GM18868 (cell line): Measurements from ENCODE around the gene MYO3B.
A peak's percentile ranks its signal among the peaks of the same experiment; 100 is the strongest.
"Not testable (repeated sequence)": the region's sequence is repeated elsewhere in the genome, so short reads cannot be mapped to it uniquely, and the experiment has no call there.

Experiments used
- ATAC-seq: cut with Tn5 transposase; IDR thresholded peaks from one replicate; pipeline ENCODE4 v1.9.1; 2021; ENCODE audit warnings: mild to moderate bottlenecking, moderate library complexity; ENCODE audit not compliant: unreplicated experiment

MYO3B gene

DNA sequence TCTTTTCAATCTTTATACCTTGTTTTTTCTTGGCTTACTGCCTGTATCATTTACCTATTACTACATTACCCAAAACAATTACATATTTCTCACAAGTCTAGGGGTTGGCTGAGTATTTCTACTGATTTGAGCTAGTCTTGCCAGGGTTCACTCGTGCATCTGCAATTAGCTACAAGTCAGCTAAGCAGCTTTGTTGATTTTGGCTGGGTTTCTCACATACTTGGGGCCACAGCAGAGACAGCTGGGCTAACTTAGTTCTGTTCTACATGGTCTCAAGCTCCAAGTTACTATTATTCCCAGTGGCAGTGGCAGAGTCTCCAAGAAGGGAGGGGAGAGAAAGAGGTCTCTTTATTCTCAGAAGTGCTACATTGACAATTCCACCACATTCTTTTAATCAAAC, 482.5 kb downstream of the MYO3B start:
- ATAC-seq = no peak

- ATAC-seq = no peak
Measured at GRCh38 chr2:170665743-170666142, 487.8 kb downstream of the MYO3B start.

DNA sequence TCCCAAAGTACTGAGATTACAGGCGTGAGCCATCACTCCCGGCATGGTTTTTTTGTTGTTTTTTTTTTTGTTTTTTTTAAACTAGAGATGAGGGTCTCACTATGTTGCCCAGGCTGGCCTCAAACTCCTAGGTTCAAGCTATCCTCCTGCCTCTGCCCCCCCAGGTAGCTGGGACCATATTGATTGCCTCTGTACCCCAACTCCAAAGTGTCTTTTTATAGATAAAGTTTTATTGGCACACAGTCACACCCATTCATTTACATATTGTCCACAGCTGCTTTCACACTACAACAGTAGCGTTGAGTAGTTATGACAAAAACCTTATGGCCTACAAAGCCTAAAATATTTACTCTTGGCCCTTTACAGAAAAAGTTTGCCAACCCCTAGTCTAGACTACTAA, 492.0 kb downstream of the MYO3B start:
- ATAC-seq = no peak

DNA sequence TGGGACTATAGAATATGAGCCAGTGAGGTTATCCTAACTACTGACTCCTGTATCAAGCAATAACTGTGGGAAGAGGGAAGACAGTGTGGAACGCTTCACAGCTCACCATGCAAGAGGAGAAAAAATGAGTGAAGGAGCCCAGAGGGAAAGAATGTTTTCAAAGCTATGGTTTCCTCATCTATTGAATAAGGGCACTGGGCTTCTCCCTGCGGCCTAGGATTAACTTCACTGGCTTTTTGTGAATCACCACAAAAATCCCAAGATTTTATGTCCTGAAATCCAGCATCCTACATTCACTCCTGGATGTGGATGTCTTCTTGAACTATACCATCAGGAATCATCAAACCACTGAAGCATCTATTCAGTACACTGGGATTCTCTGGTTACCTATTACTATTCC, 492.7 kb downstream of the MYO3B start:
- ATAC-seq = no peak

- no peak for ATAC-seq
Measured at GRCh38 chr2:170671079-170671478, 493.1 kb downstream of the MYO3B start.

GRCh38 chr2:170674282-170674681, 496.3 kb downstream of the MYO3B start:
- not testable (repeated sequence) for ATAC-seq

GRCh38 chr2:170675701-170676100, 497.8 kb downstream of the MYO3B start:
- ATAC-seq = no peak

DNA sequence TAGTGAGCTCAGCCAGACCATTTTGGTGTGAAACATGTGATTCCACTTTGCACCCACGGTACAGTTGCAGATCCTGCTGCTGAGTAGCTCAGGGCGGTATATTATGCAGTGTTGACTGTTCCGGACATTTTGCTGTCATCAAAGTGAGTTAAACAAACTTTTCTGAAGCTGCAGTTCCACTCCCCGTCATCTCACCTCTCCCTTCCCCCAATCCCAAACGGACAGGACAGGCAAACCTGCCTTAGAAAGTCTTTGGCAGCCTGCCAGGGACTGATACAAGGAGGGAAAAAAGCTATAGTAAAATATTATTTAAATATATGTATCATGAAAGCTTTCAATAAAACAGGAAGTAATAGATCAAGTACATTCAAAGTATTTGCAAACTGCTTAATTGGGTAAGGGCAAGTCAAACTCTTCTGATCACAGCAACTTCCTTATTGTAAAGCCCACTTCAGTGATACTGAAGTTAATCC, 501.7 kb downstream of the MYO3B start:
- ATAC-seq = no peak

- peak; percentile 82 for ATAC-seq
Measured at GRCh38 chr2:170680172-170680941, 502.4 kb downstream of the MYO3B start.

GRCh38 chr2:170681311-170681710, 503.4 kb downstream of the MYO3B start:
- ATAC-seq = no peak

GRCh38 chr2:170685591-170685990, 507.6 kb downstream of the MYO3B start:
- ATAC-seq = no peak

DNA sequence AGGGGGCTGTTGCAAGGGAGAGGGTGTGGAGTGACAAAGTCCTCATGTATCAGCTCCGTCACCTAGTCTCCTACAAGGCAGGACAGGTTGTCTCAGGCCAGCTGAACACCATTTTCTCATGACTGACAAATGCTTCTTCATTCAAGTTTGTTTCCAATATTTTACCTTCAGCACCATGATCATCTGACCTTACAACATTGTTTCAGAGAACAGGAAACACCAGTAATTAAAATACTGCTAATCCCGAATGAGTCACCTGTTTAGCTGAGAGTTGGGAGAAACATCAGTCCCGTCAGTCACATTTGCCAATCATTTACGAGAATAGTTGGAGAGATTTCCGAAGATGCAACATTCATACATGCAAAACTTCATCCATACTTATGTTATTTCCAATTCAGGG, 511.5 kb downstream of the MYO3B start:
- no peak for ATAC-seq

DNA sequence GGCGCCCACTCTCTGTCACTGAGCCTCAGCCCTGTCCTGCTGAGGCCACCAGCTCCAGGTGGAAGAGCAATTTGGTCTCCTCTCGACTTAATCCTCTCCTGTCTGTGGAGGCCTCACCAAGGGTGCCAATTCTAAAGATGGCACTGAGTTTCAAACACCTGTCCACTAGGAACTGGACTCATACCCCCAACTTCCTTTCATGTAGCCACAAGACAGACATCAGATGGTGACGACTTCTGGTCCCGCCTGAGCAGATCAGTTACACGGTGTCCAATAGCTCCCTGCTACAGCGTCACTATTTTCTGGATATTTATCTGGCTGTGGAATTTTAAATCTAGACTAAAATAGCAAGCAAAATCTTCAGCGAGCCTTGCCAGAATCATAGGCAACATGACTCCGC, 512.7 kb downstream of the MYO3B start:
- ATAC-seq = no peak

- no peak for ATAC-seq
Measured at GRCh38 chr2:170694316-170694715, 516.4 kb downstream of the MYO3B start.

DNA sequence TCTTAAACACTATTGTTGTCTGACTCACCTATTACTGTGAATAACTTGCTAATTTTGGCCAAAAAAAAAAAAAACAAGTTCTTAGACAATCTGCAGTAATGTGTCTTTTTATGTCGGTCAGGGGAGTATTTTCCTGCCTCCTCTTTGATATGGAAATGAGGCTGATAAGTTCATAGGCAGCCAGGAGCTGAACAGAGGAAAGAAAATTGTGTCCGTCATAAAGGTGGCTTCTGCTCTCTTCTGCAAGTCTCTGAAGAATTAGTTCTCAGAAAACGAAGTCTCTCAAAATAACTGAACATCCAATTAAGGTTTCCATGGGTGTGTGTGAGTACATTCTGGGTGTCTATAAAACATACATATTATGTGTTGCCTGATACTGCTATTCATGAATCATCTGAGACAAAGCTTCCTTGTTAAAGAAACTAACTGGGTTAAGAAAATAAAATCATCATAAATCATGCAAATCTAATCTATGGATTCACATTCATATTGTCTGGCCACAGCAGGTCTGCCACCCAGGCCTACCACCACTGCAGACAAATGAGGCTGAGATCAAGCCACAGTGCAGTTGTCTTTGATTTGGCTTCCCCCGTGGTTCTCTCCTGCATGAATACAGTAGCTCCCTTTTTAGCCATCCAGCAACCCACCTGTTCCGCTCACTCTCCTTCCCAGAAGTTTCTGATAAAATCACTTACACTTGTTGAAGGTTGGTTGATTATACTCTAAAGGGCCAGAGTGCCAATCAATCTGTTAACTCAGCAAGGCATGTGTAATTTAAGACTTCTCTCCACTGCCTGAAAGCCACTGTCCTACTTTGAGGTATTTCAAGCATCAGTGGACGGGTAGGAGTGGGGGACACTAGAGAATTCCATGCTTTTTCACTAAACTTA, 517.8 kb downstream of the MYO3B start:
- no peak for ATAC-seq

GRCh38 chr2:170696948-170697347, 519.0 kb downstream of the MYO3B start:
- no peak for ATAC-seq

GRCh38 chr2:170701011-170701410, 523.1 kb downstream of the MYO3B start:
- no peak for ATAC-seq

GRCh38 chr2:170703776-170704476, 526.0 kb downstream of the MYO3B start:
- ATAC-seq = no peak
